Uterus (tissue), 2 donors: ENCODE results near the gene NELL1.

Experiments used
- POLR2A ChIP-seq, 2 donors: fragments of 450-650 bp; IDR thresholded peaks; one replicate each; pipeline ENCODE4 v1.6.1; 2016; ENCODE audit warnings: antibody characterized with exemption in 2 of 2, mild to moderate bottlenecking in 1 of 2, moderate library complexity in 1 of 2
- TF ChIP-seq, protein P1 (sequence below), 4 experiments: fragments of 200-600 bp in 2 of 4; fragments of 450-650 bp in 2 of 4; sonication (generic) in 2 of 4; IDR thresholded peaks; one replicate each; pipeline ENCODE4 v1.5.1; 2016 to 2019; ENCODE audit warnings: antibody characterized with exemption in 4 of 4, mild to moderate bottlenecking in 2 of 4, moderate library complexity in 1 of 4

DNA sequence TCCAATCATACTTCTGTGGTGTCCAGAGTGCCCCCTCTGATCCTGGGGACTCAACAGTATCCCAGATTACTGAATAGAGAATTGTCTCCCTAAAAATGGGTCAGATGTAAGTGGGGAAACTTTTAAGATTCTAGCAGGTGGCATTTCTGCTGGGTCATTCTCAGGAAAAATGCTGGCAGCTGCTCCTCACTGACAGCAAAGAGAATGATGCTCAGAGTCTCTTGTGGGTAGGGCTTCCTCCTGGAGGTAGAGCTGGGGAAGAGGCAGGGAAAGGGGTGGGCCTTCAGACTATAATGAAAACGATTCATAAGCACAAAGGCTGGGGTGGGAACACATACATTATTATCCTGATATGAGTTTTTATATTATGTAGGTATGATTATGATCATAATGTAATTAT is 647.2 kb downstream of the NELL1 start:
- TF ChIP-seq, protein P1, sequence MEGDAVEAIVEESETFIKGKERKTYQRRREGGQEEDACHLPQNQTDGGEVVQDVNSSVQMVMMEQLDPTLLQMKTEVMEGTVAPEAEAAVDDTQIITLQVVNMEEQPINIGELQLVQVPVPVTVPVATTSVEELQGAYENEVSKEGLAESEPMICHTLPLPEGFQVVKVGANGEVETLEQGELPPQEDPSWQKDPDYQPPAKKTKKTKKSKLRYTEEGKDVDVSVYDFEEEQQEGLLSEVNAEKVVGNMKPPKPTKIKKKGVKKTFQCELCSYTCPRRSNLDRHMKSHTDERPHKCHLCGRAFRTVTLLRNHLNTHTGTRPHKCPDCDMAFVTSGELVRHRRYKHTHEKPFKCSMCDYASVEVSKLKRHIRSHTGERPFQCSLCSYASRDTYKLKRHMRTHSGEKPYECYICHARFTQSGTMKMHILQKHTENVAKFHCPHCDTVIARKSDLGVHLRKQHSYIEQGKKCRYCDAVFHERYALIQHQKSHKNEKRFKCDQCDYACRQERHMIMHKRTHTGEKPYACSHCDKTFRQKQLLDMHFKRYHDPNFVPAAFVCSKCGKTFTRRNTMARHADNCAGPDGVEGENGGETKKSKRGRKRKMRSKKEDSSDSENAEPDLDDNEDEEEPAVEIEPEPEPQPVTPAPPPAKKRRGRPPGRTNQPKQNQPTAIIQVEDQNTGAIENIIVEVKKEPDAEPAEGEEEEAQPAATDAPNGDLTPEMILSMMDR (IDR thresholded peaks at IDR 0.05), result no peak
- no peak for TF ChIP-seq POLR2A (IDR thresholded peaks at IDR 0.05)
